GM12878 (cell line): ENCODE results near the gene SDHC. TPM values are rescaled to one million over a fixed set of nuclear protein-coding genes. Genes with fewer than 3 reads are reported as not detected.

Source experiments
- ATAC-seq: fragments of 200-7000 bp; cut with Tn5 transposase; 3 replicates; pipeline ENCODE4 v1.9.1; 2020; ENCODE audit warnings: mild to moderate bottlenecking, moderate library complexity
- BruUV-seq: library from RNA; stranded (reverse); fragments of 400-500 nt; replicated peaks from 2 replicates; lab custom pipeline; 2021; lab: Mats Ljungman, UMichigan
- CTCF ChIA-PET: fragments of 300-600 bp; sonication (Branson Sonifier 250); formaldehyde crosslinking; extraction: SDS; loops from one replicate; lab custom pipeline; 2021; ENCODE audit warnings: inconsistent platforms; lab: Yijun Ruan, JAX
- POLR2A ChIA-PET: fragments of 350-600 bp; formaldehyde crosslinking; extraction: SDS; loops from one replicate; lab custom pipeline; 2021; ENCODE audit warnings: inconsistent platforms; lab: Charles Lee
- RAD21 ChIA-PET: fragments of 300-600 bp; sonication (Branson Sonifier 250); formaldehyde crosslinking; loops from one replicate; lab custom pipeline; 2023; ENCODE audit warnings: antibody characterized with exemption; ENCODE audit not compliant: unreplicated experiment; lab: Charles Lee
- SMC1A ChIA-PET: fragments of 300-600 bp; sonication (Branson Sonifier 250); formaldehyde crosslinking; loops from one replicate; lab custom pipeline; 2023; ENCODE audit not compliant: unreplicated experiment, uncharacterized antibody; lab: Charles Lee
- DNase-seq: peaks from one replicate; pipeline ENCODE4 v3.0.0-alpha.2; 2011; ENCODE audit warnings: low read depth, low spot score
- FAIRE-seq: peaks from 3 replicates; lab custom pipeline; 2011; peaks lifted over from hg19 to GRCh38; lab: Jason Lieb, UNC
- H2AFZ ChIP-seq: 2 replicates; pipeline ENCODE4 v1.6.0; 2011; ENCODE audit warnings: low read depth, low read length, control low read depth; ENCODE audit not compliant: control insufficient read depth
- H3K27ac ChIP-seq: 2 replicates; pipeline ENCODE4 v1.5.1; 2011; ENCODE audit warnings: control low read depth; ENCODE audit not compliant: control insufficient read depth, insufficient read depth
- H3K27me3 ChIP-seq, 2 experiments: replicated peaks in 1 of 2; 2 replicates each; pipeline versions ENCODE4 v1.6.0 to v1.6.1; 2011; ENCODE audit warnings: low read length in 1 of 2; ENCODE audit not compliant: control insufficient read depth in 2 of 2, insufficient read depth in 2 of 2
- H3K36me3 ChIP-seq, 2 experiments: 2 replicates each; pipeline ENCODE4 v1.5.1; 2011; ENCODE audit warnings: low read length in 1 of 2; ENCODE audit not compliant: control insufficient read depth in 2 of 2, insufficient read depth in 2 of 2
- H3K4me1 ChIP-seq: 2 replicates; pipeline ENCODE4 v1.6.1; 2011; ENCODE audit warnings: mild to moderate bottlenecking, low read length, moderate library complexity, mixed read lengths; ENCODE audit not compliant: control insufficient read depth, insufficient read depth
- H3K4me2 ChIP-seq: 2 replicates; pipeline ENCODE4 v1.6.0; 2011; ENCODE audit warnings: control low read depth; ENCODE audit not compliant: control insufficient read depth, insufficient read depth
- H3K4me3 ChIP-seq: fragments of 200-600 bp; sonication (generic); 2 replicates; pipeline ENCODE4 v1.5.1; 2016
- H3K79me2 ChIP-seq: 2 replicates; pipeline ENCODE4 v1.6.0; 2011; ENCODE audit warnings: low read length; ENCODE audit not compliant: control insufficient read depth, insufficient read depth
- H3K9ac ChIP-seq: 2 replicates; pipeline ENCODE4 v1.8.0; 2011; ENCODE audit warnings: low read length, control low read depth, mixed read lengths; ENCODE audit not compliant: control insufficient read depth, insufficient read depth
- H3K9me3 ChIP-seq: replicated peaks from 3 replicates; pipeline ENCODE4 v1.5.1; 2011; ENCODE audit warnings: mild to moderate bottlenecking, low read length; ENCODE audit not compliant: control insufficient read depth, insufficient read depth
- H4K20me1 ChIP-seq: 2 replicates; pipeline ENCODE4 v1.6.0; 2011; ENCODE audit not compliant: control insufficient read depth, insufficient read depth
- ASH2L ChIP-seq: fragments of 300-600, 200-600 bp; sonication (generic); IDR thresholded peaks from 2 replicates; pipeline ENCODE4 v1.6.1; 2017; ENCODE audit warnings: low read depth, mild to moderate bottlenecking, borderline replicate concordance
- CBFB ChIP-seq: IDR thresholded peaks from 2 replicates; pipeline ENCODE4 v1.6.1; 2016; ENCODE audit warnings: antibody characterized with exemption, low read depth
- EGR1 ChIP-seq, 2 experiments: IDR thresholded peaks; 1 replicate in 1 of 2; 2 replicates in 1 of 2; pipeline ENCODE4 v1.6.1; 2011 to 2012; ENCODE audit warnings: low read depth in 2 of 2, low read length in 2 of 2, borderline replicate concordance in 1 of 2, mild to moderate bottlenecking in 1 of 2, moderate library complexity in 1 of 2
- HDAC6 ChIP-seq: fragments of 200-600 bp; sonication (generic); IDR thresholded peaks from one replicate; pipeline ENCODE4 v1.8.0; 2017; ENCODE audit warnings: antibody characterized with exemption; ENCODE audit not compliant: unreplicated experiment
- MTA3 ChIP-seq: IDR thresholded peaks from 2 replicates; pipeline ENCODE4 v1.6.1; 2012; ENCODE audit warnings: low read length, inconsistent platforms, borderline replicate concordance
- NFYB ChIP-seq: IDR thresholded peaks from 2 replicates; pipeline ENCODE4 v1.6.1; 2011; ENCODE audit warnings: low read depth, mild to moderate bottlenecking, low read length, improper control_type of control experiment, moderate library complexity; ENCODE audit not compliant: insufficient read depth
- in situ Hi-C: fragments of 300-500 bp; cut with MboI; formaldehyde crosslinking; loops from 9 replicates; pipeline ENCODE4 v1.14.3; 2018; ENCODE audit warnings: mixed read lengths
- intact Hi-C: fragments of 100-400 bp; cut with micrococcal nuclease; formaldehyde crosslinking; loops from one replicate; pipeline ENCODE4 v1.14.2; 2022; ENCODE audit not compliant: unreplicated experiment
- polyA plus RNA-seq, 11 experiments: library from polyadenylated mRNA; depleted of rRNA in 4 of 11; unstranded in 6 of 11; stranded (reverse) in 5 of 11; fragments of >200 nt; fragmentation: Nextera tagmentation in 4 of 11; fragmentation: Illumina TruSeq in 1 of 11; extraction: Ambion mirVana in 4 of 11; extraction: Trizol in 1 of 11; gene quantifications; 1 replicate in 1 of 11; 2 replicates in 10 of 11; pipeline versions ENCODE4 v1.2.1 to v1.2.3, GENCODE V29; 2011 to 2016; ENCODE audit warnings: inconsistent platforms in 2 of 11, missing spikeins in 2 of 11, low read depth in 1 of 11
- total RNA-seq, 4 experiments: library from RNA; depleted of rRNA in 3 of 4; stranded (reverse); fragments of >200 nt in 3 of 4; fragmentation: Illumina TruSeq in 1 of 4; extraction: Trizol in 1 of 4; gene quantifications; 2 replicates each; pipeline versions ENCODE4 v1.2.1 to v1.2.3, GENCODE V29; 2013 to 2021
- TF ChIP-seq, protein P1 (sequence below): IDR thresholded peaks from 2 replicates; pipeline ENCODE4 v1.6.1; 2012; ENCODE audit warnings: low read depth, low read length, improper control_type of control experiment

Gene SDHC
- total and polyA plus RNA-seq, 10 of the 15 experiments (the other 5 are each of a cell fraction or from before 2014, with no cell fraction given) = 18.4 to 340 (median 178) TPM

GRCh38 chr1:161297415-161297814 lies 16.8 kb upstream of the SDHC start:
- ChIA-PET SMC1A (interaction anchor here (0.6 to 1.1 kb wide), 2 partner anchors 67 to 162 kb away, joined by 3 read pairs; no protein-coding TSS in a partner anchor), POLR2A (interaction anchor here (0.6 kb wide), 1 partner anchor 11 kb away, joined by 3 read pairs; no protein-coding TSS in a partner anchor), RAD21 (no interaction called here)
- Histone ChIP-seq H3K27ac (no peak overlapping the region), H3K4me2 (no peak overlapping the region), H4K20me1 (no peaks in the 10 kb centered on the region), H3K9ac (no peak overlapping the region), H3K4me1 (peaks cover 10% of the 10 kb centered on the region; the same call in 1 of the 2 replicates), H2AFZ (no peak overlapping the region), H3K4me3 (no peak overlapping the region)
- in situ Hi-C loops = no loop called here
- intact Hi-C loops = no loop called here
- no peak for FAIRE-seq
- ATAC-seq = no peak
- no peak for DNase-seq
- no peak for TF ChIP-seq EGR1 (IDR thresholded peaks at IDR 0.05; ENCODE audit: borderline replicate concordance in 1 of 2, low read depth in 2 of 2, low read length in 2 of 2)
- TF ChIP-seq HDAC6 = no peak
- no peak for TF ChIP-seq ASH2L
- TF ChIP-seq MTA3 = no peak
- TF ChIP-seq NFYB = no peak
- TF ChIP-seq, protein P1, sequence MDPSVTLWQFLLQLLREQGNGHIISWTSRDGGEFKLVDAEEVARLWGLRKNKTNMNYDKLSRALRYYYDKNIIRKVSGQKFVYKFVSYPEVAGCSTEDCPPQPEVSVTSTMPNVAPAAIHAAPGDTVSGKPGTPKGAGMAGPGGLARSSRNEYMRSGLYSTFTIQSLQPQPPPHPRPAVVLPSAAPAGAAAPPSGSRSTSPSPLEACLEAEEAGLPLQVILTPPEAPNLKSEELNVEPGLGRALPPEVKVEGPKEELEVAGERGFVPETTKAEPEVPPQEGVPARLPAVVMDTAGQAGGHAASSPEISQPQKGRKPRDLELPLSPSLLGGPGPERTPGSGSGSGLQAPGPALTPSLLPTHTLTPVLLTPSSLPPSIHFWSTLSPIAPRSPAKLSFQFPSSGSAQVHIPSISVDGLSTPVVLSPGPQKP = no peak
- no peak for TF ChIP-seq CBFB
- TF ChIP-seq, all 136 proteins: peak for 0
- no peaks in the 10 kb centered on the region for H3K36me3 ChIP-seq
- H3K79me2 ChIP-seq = no peaks in the 10 kb centered on the region
- BruUV-seq = no TSS peak
- CTCF ChIA-PET = interaction anchor here (0.6 to 4.0 kb wide), 2 partner anchors 34 to 71 kb away, joined by 3 to 23 read pairs; partner anchors contain the start of gene TOMM40L
- H3K9me3 ChIP-seq = no peaks in the 10 kb centered on the region
- H3K27me3 ChIP-seq = no peaks in the 10 kb centered on the region
